HepG2 (cell line): Measurements from ENCODE around the gene HS3ST5. TPM values are rescaled to one million over a fixed set of nuclear protein-coding genes. Genes with fewer than 3 reads are reported as not detected.

ENCODE experiments used
- ARNT ChIP-seq: fragments of 450-650 bp; IDR thresholded peaks from 2 replicates; pipeline ENCODE4 v1.6.1; 2017
- ARNTL ChIP-seq: sonication (generic); formaldehyde crosslinking; IDR thresholded peaks from 2 replicates; pipeline ENCODE4 v1.4.0; 2020; ENCODE audit warnings: mild to moderate bottlenecking, missing genetic modification reagents
- ATF1 ChIP-seq: IDR thresholded peaks from 2 replicates; pipeline ENCODE4 v1.6.1; 2016; ENCODE audit warnings: mild to moderate bottlenecking, control low read depth
- ATRX ChIP-seq: sonication (generic); formaldehyde crosslinking; IDR thresholded peaks from 2 replicates; pipeline ENCODE4 v1.4.0; 2020; ENCODE audit warnings: missing genetic modification reagents, borderline replicate concordance
- EHMT2 ChIP-seq: fragments of 200-600 bp; sonication (generic); IDR thresholded peaks from 2 replicates; pipeline ENCODE4 v1.7.0; 2017; ENCODE audit warnings: antibody characterized with exemption, low read depth, low read length, borderline replicate concordance
- GABPA ChIP-seq, 2 experiments: IDR thresholded peaks; 2 replicates each; pipeline ENCODE4 v1.6.1; 2011 to 2016; ENCODE audit warnings: low read depth in 2 of 2, low read length in 1 of 2, missing biosample characterization in 1 of 2, missing genetic modification characterization in 1 of 2
- KDM2A ChIP-seq: sonication (generic); formaldehyde crosslinking; IDR thresholded peaks from 2 replicates; pipeline ENCODE4 v1.4.0; 2020; ENCODE audit warnings: low read depth, missing genetic modification reagents, borderline replicate concordance
- KDM5A ChIP-seq: fragments of 200-600 bp; sonication (generic); IDR thresholded peaks from 2 replicates; pipeline ENCODE4 v1.7.0; 2018; ENCODE audit warnings: antibody characterized with exemption, mild to moderate bottlenecking, low read length, borderline replicate concordance
- MTERF4 ChIP-seq: sonication (generic); formaldehyde crosslinking; IDR thresholded peaks from 2 replicates; pipeline ENCODE4 v1.8.0; 2023; ENCODE audit warnings: mild to moderate bottlenecking, missing genetic modification reagents
- MYC ChIP-seq: sonication (generic); formaldehyde crosslinking; IDR thresholded peaks from 2 replicates; pipeline ENCODE4 v1.9.0; 2021; ENCODE audit warnings: missing genetic modification reagents, borderline replicate concordance
- NCOA1 ChIP-seq: sonication (generic); formaldehyde crosslinking; IDR thresholded peaks from 2 replicates; pipeline ENCODE4 v1.9.0; 2021; ENCODE audit warnings: missing genetic modification reagents
- NKX3-1 ChIP-seq: sonication (generic); formaldehyde crosslinking; IDR thresholded peaks from 2 replicates; pipeline ENCODE4 v1.5.0; 2020; ENCODE audit warnings: missing genetic modification reagents
- TERF1 ChIP-seq: sonication (generic); formaldehyde crosslinking; IDR thresholded peaks from 2 replicates; pipeline ENCODE4 v1.8.0; 2022; ENCODE audit warnings: mild to moderate bottlenecking, missing genetic modification reagents, moderate library complexity
- TFAP4 ChIP-seq: sonication (generic); IDR thresholded peaks from 2 replicates; pipeline ENCODE4 v1.6.1; 2016; ENCODE audit warnings: low read depth, borderline replicate concordance
- ZNF263 ChIP-seq: sonication (generic); formaldehyde crosslinking; IDR thresholded peaks from 2 replicates; pipeline ENCODE4 v1.4.0; 2020; ENCODE audit warnings: missing genetic modification reagents
- ZNF468 ChIP-seq: sonication (generic); formaldehyde crosslinking; IDR thresholded peaks from 2 replicates; pipeline ENCODE4 v1.8.0; 2022; ENCODE audit warnings: mild to moderate bottlenecking, moderate library complexity, missing genetic modification reagents
- ZNF513 ChIP-seq: sonication (generic); formaldehyde crosslinking; conservative IDR thresholded peaks from 2 replicates; pipeline ENCODE4 v1.5.0; 2020; ENCODE audit warnings: missing genetic modification reagents
- ZNF616 ChIP-seq: sonication (generic); formaldehyde crosslinking; IDR thresholded peaks from 2 replicates; pipeline ENCODE4 v1.5.0; 2020; ENCODE audit warnings: low read depth, mild to moderate bottlenecking, missing genetic modification reagents
- ZXDC ChIP-seq: sonication (generic); formaldehyde crosslinking; IDR thresholded peaks from 2 replicates; pipeline ENCODE4 v1.5.0; 2020; ENCODE audit warnings: mild to moderate bottlenecking, missing genetic modification reagents
- polyA plus RNA-seq, 8 experiments: library from polyadenylated mRNA; depleted of rRNA in 3 of 8; stranded (reverse) in 7 of 8; unstranded in 1 of 8; fragments of >200 nt; fragmentation: Illumina TruSeq in 4 of 8; extraction: Trizol in 4 of 8; gene quantifications; 2 replicates each; pipeline versions ENCODE4 v1.2.1 to v1.2.3, GENCODE V29; 2011 to 2016; ENCODE audit warnings: low read depth in 4 of 8, missing spikeins in 1 of 8, mixed read lengths in 1 of 8; ENCODE audit not compliant: insufficient read depth in 1 of 8
- total RNA-seq, 5 experiments: library from RNA; depleted of rRNA; stranded (reverse); fragments of >200 nt; fragmentation: Illumina TruSeq; extraction: Trizol; gene quantifications; 2 replicates each; pipeline ENCODE4 v1.2.3, GENCODE V29; 2016; ENCODE audit warnings: low read depth in 1 of 5

The HS3ST5 gene
- total and polyA plus RNA-seq, 2 of the 13 experiments (the other 11 are each of a cell fraction or from before 2014, with no cell fraction given): 1.1 to 1.6 TPM

GRCh38 chr6:114167583-114168576, 174.9 kb downstream of the HS3ST5 start (continued):
- TF ChIP-seq GABPA (IDR thresholded peaks at IDR 0.05; ENCODE audit: low read depth, low read length) (no peak), GABPA (CRISPR knock-in tag; IDR thresholded peaks at IDR 0.05; ENCODE audit: low read depth) (no peak), ARNTL (CRISPR knock-in tag) (0 out of 2 replicates have a peak, but pooled peaks have one; percentile 46), ZXDC (CRISPR knock-in tag) (no peak), EHMT2 (no peak; the same call in 1 of the 2 replicates), TERF1 (CRISPR knock-in tag) (no peak), KDM5A (no peak), ZNF616 (CRISPR knock-in tag) (no peak), ZNF468 (no peak), ARNT (no peak), NKX3-1 (CRISPR knock-in tag) (peak; percentile 56; the same call in 1 of the 2 replicates), NCOA1 (CRISPR knock-in tag) (no peak; the same call in 1 of the 2 replicates), TFAP4 (peak; percentile 71; the same call in 1 of the 2 replicates), ATRX (no peak), MTERF4 (no peak), KDM2A (0 out of 2 replicates have a peak, but pooled peaks have one; percentile 38), ATF1 (CRISPR knock-in tag) (peak; percentile 69; the same call in 1 of the 2 replicates), ZNF263 (CRISPR knock-in tag) (no peak), MYC (CRISPR knock-in tag) (no peak; the same call in 1 of the 2 replicates), ZNF513 (CRISPR knock-in tag) (no peak)
